ENCODE results near the gene CSKMT. TPM values are rescaled to one million over a fixed set of nuclear protein-coding genes. Genes with fewer than 3 reads are reported as not detected.

CSKMT gene
- total and polyA plus RNA-seq, 10 donors, result 3.0 to 59.4 (median 15.1) TPM

GRCh38 chr11:62705413-62705812, 40.3 kb downstream of the CSKMT start:
- peak; percentile 85 for DNase-seq
- TF ChIP-seq POLR2A (IDR thresholded peaks at IDR 0.05), result no peak
- peaks cover 31 to 72% (median 48%) of the 10 kb centered on the region in 6 donors for H3K4me1 ChIP-seq
- intact Hi-C loops (cut with DNase I; ENCODE audit: low total_unique reads), result no loop called here
- peak overlapping the region; percentile 67 to 94 (median 84) for H3K4me3 ChIP-seq
- no peaks in the 10 kb centered on the region for H3K9me3 ChIP-seq
- H3K27ac ChIP-seq, result peak overlapping the region; percentile 48 to 86 (median 78)
- no peaks in the 10 kb centered on the region for H3K27me3 ChIP-seq (replicated peaks in 1 of 7)
- peaks cover 0 to 27% (median 4%) of the 10 kb centered on the region in 6 donors for H3K36me3 ChIP-seq
- 64 to 73% (median 67%) methylated on average over 6 to 7 of the region's 7 CpGs for WGBS, 5 donors

- Histone ChIP-seq H3K4me1 (peaks cover 34 to 79% (median 51%) of the 10 kb centered on the region in 6 donors), H3K27me3 (replicated peaks in 1 of 7) (no peaks in the 10 kb centered on the region), H3K4me3 (peak overlapping the region; percentile 67 to 94 (median 84)), H3K36me3 (peaks cover 0 to 27% (median 8%) of the 10 kb centered on the region in 6 donors), H3K27ac (peak overlapping the region; percentile 48 to 86 (median 78)), H3K9me3 (no peaks in the 10 kb centered on the region)
- peak; percentile 83 to 92 (median 88) for TF ChIP-seq POLR2AphosphoS5 (IDR thresholded peaks at IDR 0.05)
- TF ChIP-seq POLR2A (IDR thresholded peaks at IDR 0.05), result peak in 1 of 3 donors; percentile 20
- TF ChIP-seq, protein P1, sequence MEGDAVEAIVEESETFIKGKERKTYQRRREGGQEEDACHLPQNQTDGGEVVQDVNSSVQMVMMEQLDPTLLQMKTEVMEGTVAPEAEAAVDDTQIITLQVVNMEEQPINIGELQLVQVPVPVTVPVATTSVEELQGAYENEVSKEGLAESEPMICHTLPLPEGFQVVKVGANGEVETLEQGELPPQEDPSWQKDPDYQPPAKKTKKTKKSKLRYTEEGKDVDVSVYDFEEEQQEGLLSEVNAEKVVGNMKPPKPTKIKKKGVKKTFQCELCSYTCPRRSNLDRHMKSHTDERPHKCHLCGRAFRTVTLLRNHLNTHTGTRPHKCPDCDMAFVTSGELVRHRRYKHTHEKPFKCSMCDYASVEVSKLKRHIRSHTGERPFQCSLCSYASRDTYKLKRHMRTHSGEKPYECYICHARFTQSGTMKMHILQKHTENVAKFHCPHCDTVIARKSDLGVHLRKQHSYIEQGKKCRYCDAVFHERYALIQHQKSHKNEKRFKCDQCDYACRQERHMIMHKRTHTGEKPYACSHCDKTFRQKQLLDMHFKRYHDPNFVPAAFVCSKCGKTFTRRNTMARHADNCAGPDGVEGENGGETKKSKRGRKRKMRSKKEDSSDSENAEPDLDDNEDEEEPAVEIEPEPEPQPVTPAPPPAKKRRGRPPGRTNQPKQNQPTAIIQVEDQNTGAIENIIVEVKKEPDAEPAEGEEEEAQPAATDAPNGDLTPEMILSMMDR (IDR thresholded peaks at IDR 0.05 in 8 of 11, conservative IDR thresholded peaks at IDR 0.05 in 3 of 11), result peak in 3 of 11 experiments; percentile 13 to 33 (median 14)
- WGBS, 5 donors, result 7 to 13% (median 8%) methylated on average over 25 to 73 of the region's 73 CpGs
- intact Hi-C loops (cut with DNase I; ENCODE audit: low total_unique reads), result no loop called here
- DNase-seq, result peak; percentile 99
These were observed 41.1 kb downstream of the CSKMT start for GRCh38 chr11:62705880-62706849.

DNA sequence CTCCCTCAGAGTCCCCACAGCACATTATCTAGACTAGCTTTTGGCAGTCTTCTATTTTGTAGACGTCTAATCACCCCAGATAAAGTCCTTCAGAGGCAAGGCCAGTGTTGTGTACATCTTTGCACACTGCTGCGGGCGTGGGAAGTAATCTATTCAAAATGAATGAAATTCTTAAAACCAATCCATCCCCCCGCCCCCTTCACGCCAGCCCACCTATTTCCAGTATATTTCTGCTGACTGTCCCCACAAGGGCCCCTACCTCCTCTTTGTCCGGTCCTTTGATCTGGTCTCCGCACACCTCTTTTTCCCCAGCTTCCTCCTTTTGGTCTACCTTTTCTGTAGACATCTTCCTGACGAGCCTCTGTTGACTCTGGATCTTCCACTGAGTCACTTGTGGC, 41.7 kb downstream of the CSKMT start:
- Histone ChIP-seq H3K27ac (peak overlapping the region; percentile 48 to 86 (median 78)), H3K27me3 (replicated peaks in 1 of 7) (no peaks in the 10 kb centered on the region), H3K4me1 (peaks cover 34 to 79% (median 51%) of the 10 kb centered on the region in 6 donors), H3K36me3 (peaks cover 0 to 27% (median 12%) of the 10 kb centered on the region in 6 donors), H3K9me3 (no peaks in the 10 kb centered on the region), H3K4me3 (peak overlapping the region in 7 of 8 donors; percentile 67 to 94 (median 81))
- TF ChIP-seq POLR2A (IDR thresholded peaks at IDR 0.05) (no peak), POLR2AphosphoS5 (IDR thresholded peaks at IDR 0.05) (no peak)
- TF ChIP-seq, protein P1 (IDR thresholded peaks at IDR 0.05 in 8 of 11, conservative IDR thresholded peaks at IDR 0.05 in 3 of 11), result no peak
- DNase-seq, result no peak
- WGBS, 5 donors, result 77 to 88% (median 86%) methylated on average over 8 of the region's 8 CpGs
- intact Hi-C loops (cut with DNase I; ENCODE audit: low total_unique reads), result no loop called here

GRCh38 chr11:62707277-62707861, 42.3 kb downstream of the CSKMT start, which contains the start of the genes BSCL2 and GNG3:
BSCL2 (minus strand) TSS chr11:62707424; CDS start chr11:62707195, 229 bp downstream.
GNG3 (plus strand) TSS chr11:62707676; CDS start chr11:62708296, 620 bp downstream.
- Histone ChIP-seq H3K4me3 (peak within 1 kb of the TSS; percentile 67 to 94 (median 84)), H3K4me1 (peaks cover 34 to 84% (median 53%) of the 10 kb centered on the region in 6 donors), H3K36me3 (peaks cover 0 to 27% (median 18%) of the 10 kb centered on the region in 6 donors), H3K27ac (peak within 1 kb of the TSS; percentile 93 to 99 (median 97)), H3K27me3 (replicated peaks in 1 of 7) (no peaks in the 10 kb centered on the region), H3K9me3 (no peaks in the 10 kb centered on the region)
- intact Hi-C loops (cut with DNase I; ENCODE audit: low total_unique reads), result no loop called here
- WGBS, 5 donors, result 82 to 97% (median 86%) methylated on average over 8 to 10 of the region's 10 CpGs
- DNase-seq, result peak; percentile 84
- peak in 1 of 3 donors; percentile 61 for TF ChIP-seq POLR2AphosphoS5 (IDR thresholded peaks at IDR 0.05)
- no peak for TF ChIP-seq POLR2A (IDR thresholded peaks at IDR 0.05)
